ENCODE results near the gene ZDHHC3.
A peak's percentile ranks its signal among the peaks of the same experiment; 100 is the strongest.

The ZDHHC3 gene

DNA sequence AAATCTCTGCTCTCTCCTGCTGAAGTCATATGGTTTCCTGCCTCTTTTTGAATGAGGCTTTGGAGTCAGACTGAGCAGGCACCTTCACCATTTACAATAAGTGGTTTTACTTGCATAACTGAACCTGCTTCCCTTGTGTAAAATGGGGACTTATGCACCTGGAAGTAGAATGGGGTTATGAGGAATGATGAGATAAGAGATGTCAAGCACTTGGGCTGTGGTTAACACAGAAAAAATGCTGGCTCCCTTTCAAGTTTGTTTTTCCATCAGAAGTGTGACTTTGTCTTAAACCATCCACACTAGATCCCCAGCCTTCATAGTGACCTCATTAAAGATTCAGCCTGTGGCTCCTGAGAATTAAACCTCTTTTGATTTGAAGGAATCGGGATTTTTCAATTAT is 5.2 kb upstream of the ZDHHC3 start:
- Histone ChIP-seq H3K4me2 (ENCODE audit: low read depth, low read length, poor library complexity, severe bottlenecking) (peak overlapping the region; percentile 96), H2AFZ (ENCODE audit: low read length) (no peak overlapping the region), H3F3A (ENCODE audit: low read depth) (no peaks in the 10 kb centered on the region), H3K9ac (ENCODE audit: low read depth, low read length, poor library complexity, severe bottlenecking) (no peak overlapping the region), H4K20me1 (ENCODE audit: insufficient read depth, low read length, poor library complexity, severe bottlenecking) (peaks cover 58% of the 10 kb centered on the region), H3K79me2 (ENCODE audit: insufficient read depth, low read length) (peaks cover 87% of the 10 kb centered on the region), H3K9me3 (ENCODE audit: insufficient read depth, low read depth, low read length) (no peaks in the 10 kb centered on the region), H3K27me3 (ENCODE audit: insufficient read depth, low read length, poor library complexity, severe bottlenecking) (no peaks in the 10 kb centered on the region), H3K4me1 (ENCODE audit: insufficient read depth, low read length, poor library complexity, severe bottlenecking) (peaks cover 75% of the 10 kb centered on the region), H3K9me2 (replicated peaks; ENCODE audit: low read depth, low read length) (no peaks in the 10 kb centered on the region), H3K4me3 (ENCODE audit: low read length, poor library complexity, severe bottlenecking) (no peak overlapping the region), H3K36me3 (ENCODE audit: insufficient read depth, low read length) (no peaks in the 10 kb centered on the region)
- TF ChIP-seq, protein P1, sequence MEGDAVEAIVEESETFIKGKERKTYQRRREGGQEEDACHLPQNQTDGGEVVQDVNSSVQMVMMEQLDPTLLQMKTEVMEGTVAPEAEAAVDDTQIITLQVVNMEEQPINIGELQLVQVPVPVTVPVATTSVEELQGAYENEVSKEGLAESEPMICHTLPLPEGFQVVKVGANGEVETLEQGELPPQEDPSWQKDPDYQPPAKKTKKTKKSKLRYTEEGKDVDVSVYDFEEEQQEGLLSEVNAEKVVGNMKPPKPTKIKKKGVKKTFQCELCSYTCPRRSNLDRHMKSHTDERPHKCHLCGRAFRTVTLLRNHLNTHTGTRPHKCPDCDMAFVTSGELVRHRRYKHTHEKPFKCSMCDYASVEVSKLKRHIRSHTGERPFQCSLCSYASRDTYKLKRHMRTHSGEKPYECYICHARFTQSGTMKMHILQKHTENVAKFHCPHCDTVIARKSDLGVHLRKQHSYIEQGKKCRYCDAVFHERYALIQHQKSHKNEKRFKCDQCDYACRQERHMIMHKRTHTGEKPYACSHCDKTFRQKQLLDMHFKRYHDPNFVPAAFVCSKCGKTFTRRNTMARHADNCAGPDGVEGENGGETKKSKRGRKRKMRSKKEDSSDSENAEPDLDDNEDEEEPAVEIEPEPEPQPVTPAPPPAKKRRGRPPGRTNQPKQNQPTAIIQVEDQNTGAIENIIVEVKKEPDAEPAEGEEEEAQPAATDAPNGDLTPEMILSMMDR (conservative IDR thresholded peaks at IDR 0.05; ENCODE audit: low read length): no peak
- TF ChIP-seq EZH2phosphoT487 (IDR thresholded peaks at IDR 0.05; ENCODE audit: borderline replicate concordance): no peak

DNA sequence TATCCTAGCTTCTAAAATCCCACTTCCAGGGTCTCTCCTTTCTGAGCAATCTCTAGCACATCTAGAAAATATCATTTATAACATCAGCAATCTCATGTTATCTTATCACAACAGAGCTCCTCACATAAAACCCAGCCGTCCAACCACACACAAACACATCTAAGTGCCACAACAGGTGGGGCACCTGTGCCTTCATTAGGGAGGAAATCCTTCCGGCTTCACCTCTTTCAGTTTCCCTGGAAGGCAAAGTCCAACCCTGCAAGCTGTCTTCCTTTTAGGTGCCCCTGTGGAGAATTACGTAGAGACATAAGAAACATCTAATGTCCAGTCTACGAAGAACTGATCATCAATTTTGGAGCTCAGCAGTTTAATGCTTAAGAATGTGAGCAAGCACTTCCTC is 1.6 kb downstream of the ZDHHC3 start:
- Histone ChIP-seq H3K79me2 (ENCODE audit: insufficient read depth, low read length) (peaks cover 89% of the 10 kb centered on the region), H3K4me1 (ENCODE audit: insufficient read depth, low read length, poor library complexity, severe bottlenecking) (peaks cover 66% of the 10 kb centered on the region), H3K36me3 (ENCODE audit: insufficient read depth, low read length) (no peaks in the 10 kb centered on the region), H3K4me3 (ENCODE audit: low read length, poor library complexity, severe bottlenecking) (peak overlapping the region; percentile 81), H3K9me3 (ENCODE audit: insufficient read depth, low read depth, low read length) (no peaks in the 10 kb centered on the region), H3K9ac (ENCODE audit: low read depth, low read length, poor library complexity, severe bottlenecking) (peak overlapping the region; percentile 80), H3F3A (ENCODE audit: low read depth) (peaks cover 11% of the 10 kb centered on the region; the same call in 1 of the 2 replicates), H3K4me2 (ENCODE audit: low read depth, low read length, poor library complexity, severe bottlenecking) (peak overlapping the region; percentile 89), H4K20me1 (ENCODE audit: insufficient read depth, low read length, poor library complexity, severe bottlenecking) (peaks cover 36% of the 10 kb centered on the region), H3K27me3 (ENCODE audit: insufficient read depth, low read length, poor library complexity, severe bottlenecking) (no peaks in the 10 kb centered on the region), H2AFZ (ENCODE audit: low read length) (no peak overlapping the region), H3K9me2 (replicated peaks; ENCODE audit: low read depth, low read length) (no peaks in the 10 kb centered on the region)
- TF ChIP-seq, protein P1 (conservative IDR thresholded peaks at IDR 0.05; ENCODE audit: low read length): no peak

DNA sequence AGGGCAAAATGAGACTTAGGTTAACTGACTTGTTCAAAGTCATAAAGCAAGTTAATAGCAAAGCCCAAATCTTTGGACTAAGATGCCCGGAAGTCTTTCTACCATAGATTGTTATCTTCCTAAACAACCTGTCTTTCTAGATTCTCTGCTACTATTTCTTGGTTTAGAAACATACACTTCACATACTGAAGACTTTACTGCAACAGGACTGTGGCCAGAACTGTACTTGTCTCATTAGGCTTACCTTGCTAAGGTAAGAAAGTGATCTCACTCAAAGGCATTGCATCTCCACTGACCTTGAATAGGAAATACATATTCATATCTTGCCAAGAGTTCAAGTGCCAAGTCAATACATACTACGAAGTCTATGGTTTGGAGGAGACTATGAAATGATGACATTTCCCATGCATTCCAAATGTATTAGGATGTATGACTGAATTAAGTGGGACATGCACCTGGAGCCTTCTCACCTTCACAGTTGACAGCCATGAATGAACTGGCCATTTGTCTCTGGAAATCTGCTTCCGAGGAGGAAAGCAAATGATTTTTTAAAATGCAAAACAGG is 5.0 kb downstream of the ZDHHC3 start:
- Histone ChIP-seq H3F3A (ENCODE audit: low read depth) (peaks cover 11% of the 10 kb centered on the region; the same call in 1 of the 2 replicates), H3K4me1 (ENCODE audit: insufficient read depth, low read length, poor library complexity, severe bottlenecking) (peaks cover 73% of the 10 kb centered on the region), H3K9me3 (ENCODE audit: insufficient read depth, low read depth, low read length) (no peaks in the 10 kb centered on the region), H4K20me1 (ENCODE audit: insufficient read depth, low read length, poor library complexity, severe bottlenecking) (peaks cover 24% of the 10 kb centered on the region), H2AFZ (ENCODE audit: low read length) (no peak overlapping the region), H3K4me2 (ENCODE audit: low read depth, low read length, poor library complexity, severe bottlenecking) (peak overlapping the region; percentile 60), H3K27me3 (ENCODE audit: insufficient read depth, low read length, poor library complexity, severe bottlenecking) (no peaks in the 10 kb centered on the region), H3K9me2 (replicated peaks; ENCODE audit: low read depth, low read length) (no peaks in the 10 kb centered on the region), H3K9ac (ENCODE audit: low read depth, low read length, poor library complexity, severe bottlenecking) (no peak overlapping the region), H3K79me2 (ENCODE audit: insufficient read depth, low read length) (peaks cover 91% of the 10 kb centered on the region), H3K4me3 (ENCODE audit: low read length, poor library complexity, severe bottlenecking) (peak overlapping the region; percentile 13), H3K36me3 (ENCODE audit: insufficient read depth, low read length) (no peaks in the 10 kb centered on the region)
- no peak for TF ChIP-seq EZH2phosphoT487 (IDR thresholded peaks at IDR 0.05; ENCODE audit: borderline replicate concordance)
- TF ChIP-seq, protein P1 (conservative IDR thresholded peaks at IDR 0.05; ENCODE audit: low read length): no peak

Data from Loucy (cell line).